Transverse colon (tissue), 4 donors: ENCODE measurements around the gene CFAP46. TPM values are rescaled to one million over a fixed set of nuclear protein-coding genes. Genes with fewer than 3 reads are reported as not detected.

Source experiments
- DNase-seq: peaks from one replicate; pipeline ENCODE4 v3.0.0-alpha.2; 2019
- H3K27ac ChIP-seq, 4 donors: fragments of 200-600 bp; sonication (generic); 2 replicates each; pipeline ENCODE4 v1.5.1; 2016 to 2018; ENCODE audit warnings: inconsistent platforms in 4 of 4
- H3K27me3 ChIP-seq: fragments of 200-600 bp; sonication (generic); 2 replicates; pipeline ENCODE4 v1.5.1; 2017; ENCODE audit warnings: inconsistent platforms
- H3K36me3 ChIP-seq, 4 donors: fragments of 200-600 bp; sonication (generic); 2 replicates each; pipeline ENCODE4 v1.5.1; 2017 to 2019; ENCODE audit warnings: inconsistent platforms in 4 of 4
- H3K4me1 ChIP-seq, 4 donors: fragments of 200-600 bp; sonication (generic); 2 replicates each; pipeline ENCODE4 v1.5.1; 2017 to 2020; ENCODE audit warnings: inconsistent platforms in 4 of 4
- H3K4me3 ChIP-seq, 4 donors: fragments of 200-600 bp; sonication (generic); 1 replicate in 1 of 4; 2 replicates in 3 of 4; pipeline versions ENCODE4 v1.5.1 to v1.6.1; 2017 to 2019; ENCODE audit warnings: inconsistent platforms in 4 of 4
- H3K9me3 ChIP-seq, 2 donors: fragments of 200-600 bp; sonication (generic); 2 replicates each; pipeline ENCODE4 v1.5.1; 2017 to 2019; ENCODE audit warnings: inconsistent platforms in 2 of 2
- CTCF ChIP-seq, 5 experiments: fragments of 200-600 bp in 3 of 5; fragments of 450-650 bp in 2 of 5; sonication (generic) in 3 of 5; IDR thresholded peaks; 1 replicate in 2 of 5; 2 replicates in 3 of 5; pipeline ENCODE4 v1.5.1; 2016 to 2017; ENCODE audit warnings: antibody characterized with exemption in 5 of 5, inconsistent platforms in 3 of 5, mild to moderate bottlenecking in 2 of 5, moderate library complexity in 1 of 5
- EP300 ChIP-seq: sonication (generic); formaldehyde crosslinking; IDR thresholded peaks from one replicate; pipeline ENCODE4 v1.6.1; 2017; ENCODE audit warnings: antibody characterized with exemption, low read depth
- POLR2A ChIP-seq: fragments of 450-650 bp; IDR thresholded peaks from one replicate; pipeline ENCODE4 v1.6.1; 2016; ENCODE audit warnings: antibody characterized with exemption, mild to moderate bottlenecking, moderate library complexity
- POLR2AphosphoS5 ChIP-seq, 3 donors: sonication (generic); formaldehyde crosslinking; IDR thresholded peaks; one replicate each; pipeline ENCODE4 v1.6.1; 2016; ENCODE audit warnings: antibody characterized with exemption in 3 of 3
- WGBS, 2 donors: methylation state at CpG; one replicate each; pipeline ENCODE4 v1.1.5; 2018; ENCODE audit warnings: low coverage in 1 of 2; 5-methylcytosine and 5-hydroxymethylcytosine counted together
- in situ Hi-C, 4 donors: fragments of 200-750 bp; cut with MboI; loops; one replicate each; pipeline versions ENCODE4 v1.15.0 to v1.15.1; 2017; ENCODE audit warnings: low sequenced_read_pairs in 3 of 4, low pct_ligation_motif_present in 1 of 4, low pct_unique_long_range_greater_than_20kb in 1 of 4
- intact Hi-C: fragments of 100-400 bp; cut with DNase I; formaldehyde crosslinking; loops from one replicate; pipeline ENCODE4 v1.15.1; 2023; ENCODE audit warnings: low total_unique reads
- total RNA-seq, 4 donors: library from RNA; depleted of rRNA; stranded (reverse); fragments of >200 nt; gene quantifications; one replicate each; pipeline ENCODE4 v1.1.0, GENCODE V29; 2016

CFAP46 gene
- total RNA-seq, 4 donors from 2014 or later, result not detected

- Histone ChIP-seq H3K27me3 (peaks cover 35% of the 10 kb centered on the region), H3K4me3 (no peak overlapping the region), H3K9me3 (no peaks in the 10 kb centered on the region), H3K36me3 (peaks cover 0 to 43% (median 3%) of the 10 kb centered on the region in 4 donors), H3K4me1 (peaks cover 4 to 17% (median 13%) of the 10 kb centered on the region in 4 donors), H3K27ac (no peak overlapping the region)
- intact Hi-C loops, result loop anchor here (10.0 kb wide), 1 partner anchor 127 kb away; no protein-coding TSS in a partner anchor
- WGBS, 2 donors, result 93 to 96% methylated on average over 6 to 20 of the region's 20 CpGs
- no peak for DNase-seq
- in situ Hi-C loops, result no loop called here
- TF ChIP-seq POLR2AphosphoS5 (IDR thresholded peaks at IDR 0.05) (no peak), EP300 (no peak), POLR2A (no peak), CTCF (IDR thresholded peaks at IDR 0.05) (no peak)
Measured at GRCh38 chr10:132781556-132781955, 160.8 kb downstream of the CFAP46 start.

DNA sequence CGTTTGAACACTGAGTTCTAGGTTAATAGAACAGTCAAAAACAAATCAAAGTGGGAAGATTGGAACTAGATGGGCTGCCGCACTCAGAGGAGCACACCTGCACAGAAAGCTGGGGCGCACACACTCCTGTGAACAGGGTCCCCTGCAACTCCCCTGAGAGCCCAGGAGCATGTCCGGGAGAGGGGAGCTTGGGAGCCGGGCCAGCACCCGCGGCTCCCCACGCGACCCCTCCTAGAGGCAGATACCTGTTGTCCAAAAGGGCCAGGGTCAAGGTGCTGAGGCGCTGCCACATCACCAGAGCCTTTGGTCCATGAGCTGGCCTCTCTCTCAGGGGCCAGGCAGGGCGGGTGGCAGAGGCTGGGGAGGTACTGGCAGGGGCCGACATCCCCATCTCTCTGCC is 162.0 kb downstream of the CFAP46 start:
- peaks cover 26% of the 10 kb centered on the region for H3K27me3 ChIP-seq
- no peaks in the 10 kb centered on the region for H3K9me3 ChIP-seq
- in situ Hi-C loops (no loop called here), intact Hi-C loops (loop anchor here (10.0 kb wide), 1 partner anchor 126 kb away; no protein-coding TSS in a partner anchor)
- H3K36me3 ChIP-seq, result peaks cover 0 to 43% (median 3%) of the 10 kb centered on the region in 4 donors
- H3K4me3 ChIP-seq, result no peak overlapping the region
- TF ChIP-seq POLR2AphosphoS5 (IDR thresholded peaks at IDR 0.05) (no peak), CTCF (IDR thresholded peaks at IDR 0.05) (no peak), POLR2A (no peak), EP300 (no peak)
- no peak overlapping the region for H3K27ac ChIP-seq
- WGBS, 2 donors, result 93 to 94% methylated on average over 8 to 11 of the region's 12 CpGs
- no peak for DNase-seq
- peaks cover 0 to 9% (median 6%) of the 10 kb centered on the region in 4 donors for H3K4me1 ChIP-seq

DNA sequence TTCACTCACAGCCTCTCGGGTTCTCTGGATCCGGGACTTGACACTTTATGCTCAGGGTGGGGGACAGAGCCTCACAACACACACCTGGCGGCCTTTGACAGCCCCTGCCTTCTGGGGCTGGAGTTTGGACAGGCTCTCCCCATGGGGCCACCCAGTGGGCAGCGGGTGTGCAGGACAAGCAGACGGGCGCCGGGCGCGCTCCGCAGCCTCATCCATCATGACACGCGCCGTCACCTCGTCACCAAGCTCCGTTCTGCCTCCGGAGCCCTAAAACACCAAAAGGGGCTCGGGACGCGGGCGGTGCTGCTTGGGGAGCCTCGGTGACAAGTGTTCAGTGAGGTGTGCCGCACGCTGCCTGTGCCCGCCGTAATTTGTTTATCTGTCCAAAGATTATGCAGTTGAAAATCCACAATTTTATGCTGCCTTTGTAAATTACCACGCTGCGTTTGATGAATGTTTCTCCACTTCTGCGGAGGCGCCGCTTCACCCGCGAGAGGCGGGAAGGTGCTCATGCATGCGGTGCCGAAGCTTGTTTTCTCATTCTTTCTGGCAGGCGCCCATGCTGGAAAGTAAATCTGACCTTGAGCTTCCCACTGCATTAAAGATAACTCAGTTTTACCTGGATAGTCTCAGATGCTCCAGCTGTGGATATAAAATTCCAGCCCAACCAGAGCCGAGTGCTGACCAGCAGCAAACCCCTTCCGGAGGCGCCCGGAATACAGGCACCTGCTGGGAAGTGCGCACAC is 162.6 kb downstream of the CFAP46 start:
- Histone ChIP-seq H3K27ac (no peak overlapping the region), H3K9me3 (no peaks in the 10 kb centered on the region), H3K36me3 (peaks cover 0 to 43% (median 3%) of the 10 kb centered on the region in 4 donors), H3K27me3 (peaks cover 20% of the 10 kb centered on the region), H3K4me3 (no peak overlapping the region), H3K4me1 (peaks cover 0 to 5% (median 1%) of the 10 kb centered on the region in 4 donors)
- TF ChIP-seq POLR2A (no peak), CTCF (IDR thresholded peaks at IDR 0.05) (no peak), EP300 (no peak), POLR2AphosphoS5 (IDR thresholded peaks at IDR 0.05) (no peak)
- intact Hi-C loops, result loop anchor here (5.0 to 10.0 kb wide), 2 partner anchors 125 to 758 kb away; no protein-coding TSS in a partner anchor
- in situ Hi-C loops, result no loop called here
- 95 to 96% methylated on average over 17 to 39 of the region's 41 CpGs for WGBS, 2 donors
- DNase-seq, result no peak

DNA sequence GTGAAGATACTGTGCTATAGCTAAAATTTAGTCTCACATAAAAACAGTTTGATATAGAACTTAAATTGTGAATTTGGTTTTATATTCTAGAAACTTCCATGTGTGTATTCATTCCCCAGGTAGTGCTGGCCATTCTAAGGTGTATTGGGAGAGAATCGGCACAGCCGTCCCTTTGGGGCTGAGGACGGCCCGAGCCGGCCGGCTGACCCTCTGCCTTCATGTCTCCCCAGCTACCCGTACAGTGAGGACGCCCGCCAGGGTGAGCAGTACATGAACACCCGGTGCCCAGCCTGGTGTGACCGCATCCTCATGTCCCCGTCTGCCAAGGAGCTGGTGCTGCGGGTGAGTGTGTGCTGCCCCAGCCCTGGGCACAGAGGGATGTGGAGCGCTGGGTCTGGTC is 164.9 kb downstream of the CFAP46 start:
- peaks cover 2% of the 10 kb centered on the region for H3K27me3 ChIP-seq
- DNase-seq, result no peak
- intact Hi-C loops (loop anchor here (5.0 kb wide), 1 partner anchor 760 kb away; no protein-coding TSS in a partner anchor), in situ Hi-C loops (no loop called here)
- no peaks in the 10 kb centered on the region for H3K9me3 ChIP-seq
- no peak for TF ChIP-seq EP300
- TF ChIP-seq POLR2AphosphoS5 (IDR thresholded peaks at IDR 0.05), result no peak
- TF ChIP-seq CTCF (IDR thresholded peaks at IDR 0.05), result no peak
- no peak for TF ChIP-seq POLR2A
- no peak overlapping the region for H3K4me3 ChIP-seq
- peaks cover 0 to 11% (median 4%) of the 10 kb centered on the region in 4 donors for H3K4me1 ChIP-seq
- peaks cover 0 to 30% (median 3%) of the 10 kb centered on the region in 4 donors for H3K36me3 ChIP-seq
- no peak overlapping the region for H3K27ac ChIP-seq
- WGBS, 2 donors, result 83 to 95% methylated on average over 1 to 14 of the region's 14 CpGs
